GM21723 (cell line): Measurements from ENCODE around the gene EFNA5.
A peak's percentile ranks its signal among the peaks of the same experiment; 100 is the strongest.
"Not testable (repeated sequence)": the region's sequence is repeated elsewhere in the genome, so short reads cannot be mapped to it uniquely, and the experiment has no call there.

Source experiments
- ATAC-seq: cut with Tn5 transposase; IDR thresholded peaks from one replicate; pipeline ENCODE4 v1.9.1; 2021; ENCODE audit warnings: mild to moderate bottlenecking, moderate library complexity; ENCODE audit not compliant: unreplicated experiment

The EFNA5 gene

GRCh38 chr5:107499776-107500175 lies 171.0 kb downstream of the EFNA5 start:
- no peak for ATAC-seq

- ATAC-seq: no peak
Observed at GRCh38 chr5:107499237-107499636, 171.5 kb downstream of the EFNA5 start.

- no peak for ATAC-seq
Observed at GRCh38 chr5:107496466-107496865, 174.3 kb downstream of the EFNA5 start.

- not testable (repeated sequence) for ATAC-seq
Observed at GRCh38 chr5:107494129-107494528, 176.6 kb downstream of the EFNA5 start.

- ATAC-seq: no peak
Observed at GRCh38 chr5:107487056-107487542, 183.6 kb downstream of the EFNA5 start.

GRCh38 chr5:107486489-107486888 lies 184.2 kb downstream of the EFNA5 start:
- ATAC-seq: peak; percentile 46

GRCh38 chr5:107485184-107485583 lies 185.6 kb downstream of the EFNA5 start:
- peak; percentile 63 for ATAC-seq

GRCh38 chr5:107484281-107484680 lies 186.5 kb downstream of the EFNA5 start:
- no peak for ATAC-seq

GRCh38 chr5:107483231-107484024 lies 187.3 kb downstream of the EFNA5 start:
- ATAC-seq: no peak

- ATAC-seq: no peak
Observed at GRCh38 chr5:107478068-107478641, 192.6 kb downstream of the EFNA5 start.

GRCh38 chr5:107477492-107477891 lies 193.2 kb downstream of the EFNA5 start:
- ATAC-seq: no peak

- peak; percentile 97 for ATAC-seq
Observed at GRCh38 chr5:107476783-107477182, 194.0 kb downstream of the EFNA5 start.

GRCh38 chr5:107474716-107475489 lies 195.8 kb downstream of the EFNA5 start:
- peak; percentile 20 for ATAC-seq

- no peak for ATAC-seq
Observed at GRCh38 chr5:107474361-107474715, 196.4 kb downstream of the EFNA5 start.

- ATAC-seq: no peak
Observed at GRCh38 chr5:107472620-107473064, 198.1 kb downstream of the EFNA5 start.

- ATAC-seq: no peak
Observed at GRCh38 chr5:107470295-107470582, 200.5 kb downstream of the EFNA5 start.

GRCh38 chr5:107469485-107470294 lies 201.0 kb downstream of the EFNA5 start:
- ATAC-seq: no peak

GRCh38 chr5:107469064-107469463 lies 201.7 kb downstream of the EFNA5 start:
- ATAC-seq: no peak

- no peak for ATAC-seq
Observed at GRCh38 chr5:107468276-107468675, 202.5 kb downstream of the EFNA5 start.

GRCh38 chr5:107467137-107467932 lies 203.4 kb downstream of the EFNA5 start:
- no peak for ATAC-seq
